WTC11 (cell line): ENCODE results near the gene PAK6. TPM values are rescaled to one million over a fixed set of nuclear protein-coding genes. Genes with fewer than 3 reads are reported as not detected.

ENCODE experiments used
- ATAC-seq: fragments of 200-7000 bp; cut with Tn5 transposase; 2 replicates; pipeline ENCODE4 v1.10.0; 2021; ENCODE audit warnings: mild to moderate bottlenecking, moderate library complexity
- CTCF ChIA-PET: fragments of 300-600 bp; sonication (Branson Sonifier 250); formaldehyde crosslinking; loops from one replicate; lab custom pipeline; 2021; ENCODE audit warnings: antibody characterized with exemption; lab: Charles Lee
- POLR2A ChIA-PET: fragments of 350-600 bp; sonication (Branson Sonifier 250); formaldehyde crosslinking; loops from one replicate; lab custom pipeline; 2021; ENCODE audit warnings: antibody characterized with exemption; lab: Charles Lee
- DNase-seq: peaks from one replicate; pipeline ENCODE4 v3.0.0; 2021; ENCODE audit warnings: low spot score
- H3K27ac Mint-ChIP-seq: 2 replicates; pipeline ENCODE4 v1.8.0; 2021; ENCODE audit warnings: mixed read lengths
- H3K27me3 Mint-ChIP-seq: 2 replicates; pipeline ENCODE4 v1.8.0; 2021; ENCODE audit warnings: low read depth, mild to moderate bottlenecking, moderate library complexity, mixed read lengths
- H3K36me3 Mint-ChIP-seq: 2 replicates; pipeline ENCODE4 v1.8.0; 2021; ENCODE audit warnings: mixed read lengths
- H3K4me1 Mint-ChIP-seq: 2 replicates; pipeline ENCODE4 v1.8.0; 2022; ENCODE audit warnings: mixed read lengths
- H3K4me3 Mint-ChIP-seq: 2 replicates; pipeline ENCODE4 v1.8.0; 2021; ENCODE audit warnings: mild to moderate bottlenecking, moderate library complexity, mixed read lengths
- H3K9me3 Mint-ChIP-seq: 2 replicates; pipeline ENCODE4 v1.8.0; 2021; ENCODE audit warnings: mixed read lengths
- ATF1 ChIP-seq: sonication (generic); formaldehyde crosslinking; IDR thresholded peaks from 2 replicates; pipeline ENCODE4 v1.8.1; 2023; ENCODE audit warnings: mild to moderate bottlenecking, moderate library complexity, missing genetic modification reagents
- ETV6 ChIP-seq: sonication (generic); formaldehyde crosslinking; IDR thresholded peaks from 2 replicates; pipeline ENCODE4 v1.8.1; 2022; ENCODE audit warnings: mild to moderate bottlenecking, missing genetic modification reagents
- FOXP1 ChIP-seq: sonication (generic); formaldehyde crosslinking; IDR thresholded peaks from 2 replicates; pipeline ENCODE4 v1.8.0; 2022; ENCODE audit warnings: missing genetic modification reagents, mild to moderate bottlenecking, moderate library complexity, borderline replicate concordance
- GRHL2 ChIP-seq: fragments of 250-450 bp; sonication (Bioruptor Pico); IDR thresholded peaks from 2 replicates; pipeline ENCODE4 v1.8.0; 2022; ENCODE audit warnings: mild to moderate bottlenecking, moderate library complexity; ENCODE audit not compliant: insufficient replicate concordance, severe bottlenecking
- HMGA2 ChIP-seq: fragments of 250-450 bp; sonication (Bioruptor Pico); IDR thresholded peaks from 2 replicates; pipeline ENCODE4 v1.4.0; 2021; ENCODE audit warnings: mild to moderate bottlenecking, moderate library complexity
- JAZF1 ChIP-seq: fragments of 250-450 bp; sonication (Bioruptor Pico); IDR thresholded peaks from 2 replicates; pipeline ENCODE4 v1.9.0; 2021; ENCODE audit warnings: moderate library complexity, mild to moderate bottlenecking, inconsistent platforms
- MXD4 ChIP-seq: fragments of 250-450 bp; sonication (Bioruptor Pico); IDR thresholded peaks from 2 replicates; pipeline ENCODE4 v1.8.0; 2021; ENCODE audit warnings: mild to moderate bottlenecking, moderate library complexity, borderline replicate concordance
- NFYB ChIP-seq: sonication (generic); formaldehyde crosslinking; conservative IDR thresholded peaks from 2 replicates; pipeline ENCODE4 v1.8.0; 2022; ENCODE audit warnings: low read depth, missing genetic modification reagents
- PRRX2 ChIP-seq: fragments of 250-450 bp; sonication (Bioruptor Pico); IDR thresholded peaks from 2 replicates; pipeline ENCODE4 v1.8.0; 2021; ENCODE audit warnings: mild to moderate bottlenecking
- TCF7 ChIP-seq: sonication (generic); formaldehyde crosslinking; IDR thresholded peaks from 2 replicates; pipeline ENCODE4 v1.8.0; 2022; ENCODE audit warnings: mild to moderate bottlenecking, low read depth, missing genetic modification reagents, moderate library complexity
- ZNF219 ChIP-seq: sonication (generic); formaldehyde crosslinking; IDR thresholded peaks from 2 replicates; pipeline ENCODE4 v1.8.0; 2023; ENCODE audit warnings: missing genetic modification reagents, mild to moderate bottlenecking, borderline replicate concordance
- ZNF263 ChIP-seq: sonication (generic); formaldehyde crosslinking; IDR thresholded peaks from 2 replicates; pipeline ENCODE4 v1.8.1; 2022; ENCODE audit warnings: low read depth, mild to moderate bottlenecking, moderate library complexity, missing genetic modification reagents
- total RNA-seq: library from RNA; stranded (reverse); gene quantifications from 3 replicates; pipeline ENCODE4 v1.2.3, GENCODE V29; 2021
- TF ChIP-seq, protein P1 (sequence below): sonication (generic); formaldehyde crosslinking; IDR thresholded peaks from 2 replicates; pipeline ENCODE4 v1.8.1; 2022; ENCODE audit warnings: mild to moderate bottlenecking, missing genetic modification reagents, moderate library complexity, borderline replicate concordance
- TF ChIP-seq, protein P2 (sequence below): sonication (generic); formaldehyde crosslinking; IDR thresholded peaks from 2 replicates; pipeline ENCODE4 v1.8.0; 2023; ENCODE audit warnings: mild to moderate bottlenecking, missing genetic modification reagents
- TF ChIP-seq, protein P3 (sequence below): sonication (generic); formaldehyde crosslinking; IDR thresholded peaks from 2 replicates; pipeline ENCODE4 v1.8.1; 2023; ENCODE audit warnings: mild to moderate bottlenecking, missing genetic modification reagents, borderline replicate concordance
- TF ChIP-seq, protein P4 (sequence below): sonication (generic); formaldehyde crosslinking; IDR thresholded peaks from 2 replicates; pipeline ENCODE4 v1.8.0; 2022; ENCODE audit warnings: mild to moderate bottlenecking, missing genetic modification reagents
- TF ChIP-seq, protein P5 (sequence below): fragments of 250-450 bp; sonication (Bioruptor Pico); IDR thresholded peaks from 2 replicates; pipeline ENCODE4 v1.9.0; 2021; ENCODE audit warnings: mild to moderate bottlenecking, borderline replicate concordance

PAK6 gene
- total RNA-seq, 1 experiment from 2014 or later = 11.7 TPM

DNA sequence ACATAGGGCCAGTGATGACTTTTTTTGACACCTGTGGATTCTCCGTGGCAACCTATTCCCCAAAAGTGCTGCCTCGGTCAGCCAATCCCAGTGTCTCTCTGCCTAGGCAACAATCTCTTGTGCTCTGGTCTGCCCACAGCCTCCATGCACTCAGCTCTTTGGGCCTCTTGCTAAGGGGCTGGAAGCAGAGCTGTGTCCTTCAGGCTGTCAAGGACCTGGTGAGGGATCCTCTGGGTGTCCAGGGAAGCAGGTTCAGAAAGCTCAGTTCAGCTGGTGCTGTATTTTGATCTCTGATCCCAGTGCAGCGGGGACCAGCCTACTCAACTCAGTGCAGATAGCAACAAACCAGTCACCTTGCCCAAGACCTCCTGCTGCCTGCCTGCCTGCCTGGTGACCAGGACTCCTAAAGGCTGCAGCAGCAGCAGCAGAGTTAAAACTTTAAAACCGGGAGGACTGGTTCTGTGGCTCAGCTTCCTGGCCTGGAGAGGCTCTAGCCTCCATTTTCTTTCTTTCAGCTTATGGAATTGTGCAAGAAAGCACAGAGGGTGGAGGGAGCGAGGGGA is 6.2 kb downstream of the PAK6 start:
- Mint-ChIP-seq H3K4me3 (no peak overlapping the region), H3K4me1 (peaks cover 14% of the 10 kb centered on the region), H3K9me3 (no peaks in the 10 kb centered on the region), H3K36me3 (no peaks in the 10 kb centered on the region), H3K27me3 (peaks cover 3% of the 10 kb centered on the region; the same call in 1 of the 2 replicates), H3K27ac (no peak overlapping the region)
- DNase-seq = peak; percentile 19
- ChIA-PET POLR2A (interaction anchor here (0.5 to 0.6 kb wide), 2 partner anchors 161 to 1010 kb away, joined by 3 read pairs; partner anchors contain the start of gene IVD), CTCF (interaction anchor here (1.1 to 15.1 kb wide), 8 partner anchors 14 to 185 kb away, joined by 3 to 224 read pairs (median 5); no protein-coding TSS in a partner anchor)
- ATAC-seq = peak; percentile 36; the same call in 1 of the 2 replicates
- TF ChIP-seq ATF1 (no peak), JAZF1 (CRISPR knock-in tag) (no peak), TCF7 (CRISPR knock-in tag) (no peak), HMGA2 (CRISPR knock-in tag) (no peak), MXD4 (CRISPR knock-in tag) (no peak), PRRX2 (CRISPR knock-in tag) (no peak), ETV6 (no peak), FOXP1 (CRISPR knock-in tag) (no peak), ZNF219 (CRISPR knock-in tag) (no peak), ZNF263 (CRISPR knock-in tag) (no peak), GRHL2 (CRISPR knock-in tag) (no peak), NFYB (no peak)
- TF ChIP-seq, protein P1, sequence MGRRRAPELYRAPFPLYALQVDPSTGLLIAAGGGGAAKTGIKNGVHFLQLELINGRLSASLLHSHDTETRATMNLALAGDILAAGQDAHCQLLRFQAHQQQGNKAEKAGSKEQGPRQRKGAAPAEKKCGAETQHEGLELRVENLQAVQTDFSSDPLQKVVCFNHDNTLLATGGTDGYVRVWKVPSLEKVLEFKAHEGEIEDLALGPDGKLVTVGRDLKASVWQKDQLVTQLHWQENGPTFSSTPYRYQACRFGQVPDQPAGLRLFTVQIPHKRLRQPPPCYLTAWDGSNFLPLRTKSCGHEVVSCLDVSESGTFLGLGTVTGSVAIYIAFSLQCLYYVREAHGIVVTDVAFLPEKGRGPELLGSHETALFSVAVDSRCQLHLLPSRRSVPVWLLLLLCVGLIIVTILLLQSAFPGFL (CRISPR knock-in tag) = no peak
- TF ChIP-seq, protein P2, sequence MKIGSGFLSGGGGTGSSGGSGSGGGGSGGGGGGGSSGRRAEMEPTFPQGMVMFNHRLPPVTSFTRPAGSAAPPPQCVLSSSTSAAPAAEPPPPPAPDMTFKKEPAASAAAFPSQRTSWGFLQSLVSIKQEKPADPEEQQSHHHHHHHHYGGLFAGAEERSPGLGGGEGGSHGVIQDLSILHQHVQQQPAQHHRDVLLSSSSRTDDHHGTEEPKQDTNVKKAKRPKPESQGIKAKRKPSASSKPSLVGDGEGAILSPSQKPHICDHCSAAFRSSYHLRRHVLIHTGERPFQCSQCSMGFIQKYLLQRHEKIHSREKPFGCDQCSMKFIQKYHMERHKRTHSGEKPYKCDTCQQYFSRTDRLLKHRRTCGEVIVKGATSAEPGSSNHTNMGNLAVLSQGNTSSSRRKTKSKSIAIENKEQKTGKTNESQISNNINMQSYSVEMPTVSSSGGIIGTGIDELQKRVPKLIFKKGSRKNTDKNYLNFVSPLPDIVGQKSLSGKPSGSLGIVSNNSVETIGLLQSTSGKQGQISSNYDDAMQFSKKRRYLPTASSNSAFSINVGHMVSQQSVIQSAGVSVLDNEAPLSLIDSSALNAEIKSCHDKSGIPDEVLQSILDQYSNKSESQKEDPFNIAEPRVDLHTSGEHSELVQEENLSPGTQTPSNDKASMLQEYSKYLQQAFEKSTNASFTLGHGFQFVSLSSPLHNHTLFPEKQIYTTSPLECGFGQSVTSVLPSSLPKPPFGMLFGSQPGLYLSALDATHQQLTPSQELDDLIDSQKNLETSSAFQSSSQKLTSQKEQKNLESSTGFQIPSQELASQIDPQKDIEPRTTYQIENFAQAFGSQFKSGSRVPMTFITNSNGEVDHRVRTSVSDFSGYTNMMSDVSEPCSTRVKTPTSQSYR (CRISPR knock-in tag) = no peak
- TF ChIP-seq, protein P3, sequence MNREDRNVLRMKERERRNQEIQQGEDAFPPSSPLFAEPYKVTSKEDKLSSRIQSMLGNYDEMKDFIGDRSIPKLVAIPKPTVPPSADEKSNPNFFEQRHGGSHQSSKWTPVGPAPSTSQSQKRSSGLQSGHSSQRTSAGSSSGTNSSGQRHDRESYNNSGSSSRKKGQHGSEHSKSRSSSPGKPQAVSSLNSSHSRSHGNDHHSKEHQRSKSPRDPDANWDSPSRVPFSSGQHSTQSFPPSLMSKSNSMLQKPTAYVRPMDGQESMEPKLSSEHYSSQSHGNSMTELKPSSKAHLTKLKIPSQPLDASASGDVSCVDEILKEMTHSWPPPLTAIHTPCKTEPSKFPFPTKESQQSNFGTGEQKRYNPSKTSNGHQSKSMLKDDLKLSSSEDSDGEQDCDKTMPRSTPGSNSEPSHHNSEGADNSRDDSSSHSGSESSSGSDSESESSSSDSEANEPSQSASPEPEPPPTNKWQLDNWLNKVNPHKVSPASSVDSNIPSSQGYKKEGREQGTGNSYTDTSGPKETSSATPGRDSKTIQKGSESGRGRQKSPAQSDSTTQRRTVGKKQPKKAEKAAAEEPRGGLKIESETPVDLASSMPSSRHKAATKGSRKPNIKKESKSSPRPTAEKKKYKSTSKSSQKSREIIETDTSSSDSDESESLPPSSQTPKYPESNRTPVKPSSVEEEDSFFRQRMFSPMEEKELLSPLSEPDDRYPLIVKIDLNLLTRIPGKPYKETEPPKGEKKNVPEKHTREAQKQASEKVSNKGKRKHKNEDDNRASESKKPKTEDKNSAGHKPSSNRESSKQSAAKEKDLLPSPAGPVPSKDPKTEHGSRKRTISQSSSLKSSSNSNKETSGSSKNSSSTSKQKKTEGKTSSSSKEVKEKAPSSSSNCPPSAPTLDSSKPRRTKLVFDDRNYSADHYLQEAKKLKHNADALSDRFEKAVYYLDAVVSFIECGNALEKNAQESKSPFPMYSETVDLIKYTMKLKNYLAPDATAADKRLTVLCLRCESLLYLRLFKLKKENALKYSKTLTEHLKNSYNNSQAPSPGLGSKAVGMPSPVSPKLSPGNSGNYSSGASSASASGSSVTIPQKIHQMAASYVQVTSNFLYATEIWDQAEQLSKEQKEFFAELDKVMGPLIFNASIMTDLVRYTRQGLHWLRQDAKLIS (CRISPR knock-in tag) = no peak
- TF ChIP-seq, protein P4, sequence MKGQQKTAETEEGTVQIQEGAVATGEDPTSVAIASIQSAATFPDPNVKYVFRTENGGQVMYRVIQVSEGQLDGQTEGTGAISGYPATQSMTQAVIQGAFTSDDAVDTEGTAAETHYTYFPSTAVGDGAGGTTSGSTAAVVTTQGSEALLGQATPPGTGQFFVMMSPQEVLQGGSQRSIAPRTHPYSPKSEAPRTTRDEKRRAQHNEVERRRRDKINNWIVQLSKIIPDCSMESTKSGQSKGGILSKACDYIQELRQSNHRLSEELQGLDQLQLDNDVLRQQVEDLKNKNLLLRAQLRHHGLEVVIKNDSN (CRISPR knock-in tag) = no peak
- TF ChIP-seq, protein P5, sequence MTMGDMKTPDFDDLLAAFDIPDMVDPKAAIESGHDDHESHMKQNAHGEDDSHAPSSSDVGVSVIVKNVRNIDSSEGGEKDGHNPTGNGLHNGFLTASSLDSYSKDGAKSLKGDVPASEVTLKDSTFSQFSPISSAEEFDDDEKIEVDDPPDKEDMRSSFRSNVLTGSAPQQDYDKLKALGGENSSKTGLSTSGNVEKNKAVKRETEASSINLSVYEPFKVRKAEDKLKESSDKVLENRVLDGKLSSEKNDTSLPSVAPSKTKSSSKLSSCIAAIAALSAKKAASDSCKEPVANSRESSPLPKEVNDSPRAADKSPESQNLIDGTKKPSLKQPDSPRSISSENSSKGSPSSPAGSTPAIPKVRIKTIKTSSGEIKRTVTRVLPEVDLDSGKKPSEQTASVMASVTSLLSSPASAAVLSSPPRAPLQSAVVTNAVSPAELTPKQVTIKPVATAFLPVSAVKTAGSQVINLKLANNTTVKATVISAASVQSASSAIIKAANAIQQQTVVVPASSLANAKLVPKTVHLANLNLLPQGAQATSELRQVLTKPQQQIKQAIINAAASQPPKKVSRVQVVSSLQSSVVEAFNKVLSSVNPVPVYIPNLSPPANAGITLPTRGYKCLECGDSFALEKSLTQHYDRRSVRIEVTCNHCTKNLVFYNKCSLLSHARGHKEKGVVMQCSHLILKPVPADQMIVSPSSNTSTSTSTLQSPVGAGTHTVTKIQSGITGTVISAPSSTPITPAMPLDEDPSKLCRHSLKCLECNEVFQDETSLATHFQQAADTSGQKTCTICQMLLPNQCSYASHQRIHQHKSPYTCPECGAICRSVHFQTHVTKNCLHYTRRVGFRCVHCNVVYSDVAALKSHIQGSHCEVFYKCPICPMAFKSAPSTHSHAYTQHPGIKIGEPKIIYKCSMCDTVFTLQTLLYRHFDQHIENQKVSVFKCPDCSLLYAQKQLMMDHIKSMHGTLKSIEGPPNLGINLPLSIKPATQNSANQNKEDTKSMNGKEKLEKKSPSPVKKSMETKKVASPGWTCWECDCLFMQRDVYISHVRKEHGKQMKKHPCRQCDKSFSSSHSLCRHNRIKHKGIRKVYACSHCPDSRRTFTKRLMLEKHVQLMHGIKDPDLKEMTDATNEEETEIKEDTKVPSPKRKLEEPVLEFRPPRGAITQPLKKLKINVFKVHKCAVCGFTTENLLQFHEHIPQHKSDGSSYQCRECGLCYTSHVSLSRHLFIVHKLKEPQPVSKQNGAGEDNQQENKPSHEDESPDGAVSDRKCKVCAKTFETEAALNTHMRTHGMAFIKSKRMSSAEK (CRISPR knock-in tag) = no peak
